Left renal cortex interstitium (tissue), 4 donors: ENCODE data around the gene RPGRIP1. TPM values are rescaled to one million over a fixed set of nuclear protein-coding genes. Genes with fewer than 3 reads are reported as not detected.
A peak's percentile ranks its signal among the peaks of the same experiment; 100 is the strongest.
"Not testable (repeated sequence)": the region's sequence is repeated elsewhere in the genome, so short reads cannot be mapped to it uniquely, and the experiment has no call there.

Experiments used
- DNase-seq, 4 donors: peaks; one replicate each; pipeline ENCODE4 v3.0.0-alpha.2; 2013; ENCODE audit warnings: low read depth in 4 of 4, low spot score in 2 of 4, missing footprints in 1 of 4
- polyA plus RNA-seq, 4 donors: library from polyadenylated mRNA; unstranded; fragments of 120-200 nt; gene quantifications; one replicate each; pipeline ENCODE4 v1.2.1, GENCODE V29; 2013; ENCODE audit not compliant: insufficient read length in 4 of 4

The RPGRIP1 gene
- polyA plus RNA-seq, 4 donors = 0.37 to 0.81 (median 0.61) TPM

- no peak for DNase-seq
Measured at GRCh38 chr14:21299562-21300130, 19.8 kb downstream of the RPGRIP1 start.

- DNase-seq = no peak
Measured at GRCh38 chr14:21300892-21301291, 21.0 kb downstream of the RPGRIP1 start.

- DNase-seq = no peak
Measured at GRCh38 chr14:21302013-21302835, 22.3 kb downstream of the RPGRIP1 start.

GRCh38 chr14:21302836-21303140 is 22.9 kb downstream of the RPGRIP1 start:
- not testable (repeated sequence) for DNase-seq

- no peak for DNase-seq
Measured at GRCh38 chr14:21307637-21308036, 27.8 kb downstream of the RPGRIP1 start.

GRCh38 chr14:21308132-21308478 is 28.2 kb downstream of the RPGRIP1 start:
- DNase-seq = no peak

- peak; percentile 58 to 77 (median 71) for DNase-seq
Measured at GRCh38 chr14:21308479-21309237, 28.8 kb downstream of the RPGRIP1 start.

- no peak for DNase-seq
Measured at GRCh38 chr14:21309238-21309636, 29.4 kb downstream of the RPGRIP1 start.

GRCh38 chr14:21309956-21310355 is 30.1 kb downstream of the RPGRIP1 start:
- no peak for DNase-seq

GRCh38 chr14:21311614-21312013 is 31.7 kb downstream of the RPGRIP1 start:
- no peak for DNase-seq

- no peak for DNase-seq
Measured at GRCh38 chr14:21313512-21313911, 33.6 kb downstream of the RPGRIP1 start.

- DNase-seq = no peak
Measured at GRCh38 chr14:21317398-21317797, 37.5 kb downstream of the RPGRIP1 start.

GRCh38 chr14:21320913-21321312 is 41.0 kb downstream of the RPGRIP1 start:
- DNase-seq = no peak

- no peak for DNase-seq
Measured at GRCh38 chr14:21322716-21323115, 42.8 kb downstream of the RPGRIP1 start.

- DNase-seq = no peak
Measured at GRCh38 chr14:21326972-21327371, 47.1 kb downstream of the RPGRIP1 start.

Other genes starting within 250 kb of the RPGRIP1 start
- gene TPPP2, start 249.9 kb upstream of the RPGRIP1 start, polyA plus RNA-seq = 1 to 10 TPM; 2.6 to 4.0 (median 3.5) TPM
- 1 to 10 TPM in 1 of 4 donors, under 1 TPM in 3; 0.17 to 1.1 (median 0.56) TPM for gene RNASE13, start 245.3 kb upstream of the RPGRIP1 start, polyA plus RNA-seq
- gene RNASE7, start 237.7 kb upstream of the RPGRIP1 start, polyA plus RNA-seq = 1 to 10 TPM in 1 of 4 donors, under 1 TPM in 3; 0.46 to 1.2 (median 0.89) TPM
- not detected for gene RNASE8, start 222.3 kb upstream of the RPGRIP1 start, polyA plus RNA-seq
- gene ARHGEF40, start 209.8 kb upstream of the RPGRIP1 start, polyA plus RNA-seq = 100 to 1,000 TPM in 1 of 4 donors, 10 to 100 TPM in 3; 69.0 to 102 (median 79.0) TPM
- 10 to 100 TPM; 19.0 to 44.2 (median 36.0) TPM for gene ZNF219, start 181.4 kb upstream of the RPGRIP1 start, polyA plus RNA-seq
- 1 to 10 TPM in 3 of 4 donors, under 1 TPM in 1; 0.47 to 1.7 (median 1.0) TPM for gene TMEM253, start 179.0 kb upstream of the RPGRIP1 start, polyA plus RNA-seq
- gene OR5AU1, start 124.0 kb upstream of the RPGRIP1 start, polyA plus RNA-seq = under 1 TPM in 3 of 4 donors, not detected in 1; 0.03 to 0.09 (median 0.03) TPM
- gene HNRNPC, start 10.6 kb upstream of the RPGRIP1 start, polyA plus RNA-seq = 1,000 to 10,000 TPM in 1 of 4 donors, 100 to 1,000 TPM in 3; 878 to 1,023 (median 885) TPM
- 100 to 1,000 TPM; 128 to 150 (median 139) TPM for gene SUPT16H, start 103.9 kb downstream of the RPGRIP1 start, polyA plus RNA-seq
- 10 to 100 TPM; 61.6 to 82.7 (median 73.9) TPM for gene CHD8, start 176.0 kb downstream of the RPGRIP1 start, polyA plus RNA-seq
- gene RAB2B, start 196.9 kb downstream of the RPGRIP1 start, polyA plus RNA-seq = 10 to 100 TPM; 37.7 to 49.1 (median 42.2) TPM
- 10 to 100 TPM; 52.9 to 67.5 (median 61.7) TPM for gene TOX4, start 197.1 kb downstream of the RPGRIP1 start, polyA plus RNA-seq
- 100 to 1,000 TPM in 2 of 4 donors, 10 to 100 TPM in 2; 69.6 to 110 (median 99.1) TPM for gene METTL3, start 231.3 kb downstream of the RPGRIP1 start, polyA plus RNA-seq
- 10 to 100 TPM; 54.3 to 65.8 (median 59.0) TPM for gene SALL2, start 246.3 kb downstream of the RPGRIP1 start, polyA plus RNA-seq